Stimulated activated naive B cell treated with anti-CD40 and anti-IgM and Interleukin-4, amounts not matched to agents 10 μg/mL and 1 μg/mL and 100 μg/mL, for 72 hours (primary cell): ENCODE results near the gene TMEM255A.
"Not testable (repeated sequence)": the region's sequence is repeated elsewhere in the genome, so short reads cannot be mapped to it uniquely, and the experiment has no call there.

Experiments
- ATAC-seq, 2 donors: fragments of 150-1000 bp; cut with Tn5 transposase; replicated peaks; 2 replicates each; pipeline ENCODE4 v1.10.0; 2021; ENCODE audit warnings: moderate library complexity in 1 of 2
- DNase-seq: peaks from one replicate; pipeline ENCODE4 v3.0.0; 2021
- H3K27ac Mint-ChIP-seq: one replicate; pipeline ENCODE4 v1.8.0; 2022; ENCODE audit warnings: mild to moderate bottlenecking, mixed read lengths
- H3K27me3 Mint-ChIP-seq, 2 donors: one replicate each; pipeline ENCODE4 v1.8.0; 2022; ENCODE audit warnings: mixed read lengths in 2 of 2
- H3K36me3 Mint-ChIP-seq, 2 donors: one replicate each; pipeline ENCODE4 v1.8.0; 2022; ENCODE audit warnings: mixed read lengths in 2 of 2, mild to moderate bottlenecking in 1 of 2
- H3K4me1 Mint-ChIP-seq, 2 donors: one replicate each; pipeline ENCODE4 v1.8.0; 2022; ENCODE audit warnings: mixed read lengths in 2 of 2, mild to moderate bottlenecking in 1 of 2
- H3K4me3 Mint-ChIP-seq, 2 donors: one replicate each; pipeline ENCODE4 v1.8.0; 2022; ENCODE audit warnings: mild to moderate bottlenecking in 2 of 2, mixed read lengths in 2 of 2, moderate library complexity in 1 of 2
- H3K9me3 Mint-ChIP-seq, 2 donors: one replicate each; pipeline ENCODE4 v1.8.0; 2022; ENCODE audit warnings: mixed read lengths in 2 of 2, mild to moderate bottlenecking in 1 of 2

The TMEM255A gene

DNA sequence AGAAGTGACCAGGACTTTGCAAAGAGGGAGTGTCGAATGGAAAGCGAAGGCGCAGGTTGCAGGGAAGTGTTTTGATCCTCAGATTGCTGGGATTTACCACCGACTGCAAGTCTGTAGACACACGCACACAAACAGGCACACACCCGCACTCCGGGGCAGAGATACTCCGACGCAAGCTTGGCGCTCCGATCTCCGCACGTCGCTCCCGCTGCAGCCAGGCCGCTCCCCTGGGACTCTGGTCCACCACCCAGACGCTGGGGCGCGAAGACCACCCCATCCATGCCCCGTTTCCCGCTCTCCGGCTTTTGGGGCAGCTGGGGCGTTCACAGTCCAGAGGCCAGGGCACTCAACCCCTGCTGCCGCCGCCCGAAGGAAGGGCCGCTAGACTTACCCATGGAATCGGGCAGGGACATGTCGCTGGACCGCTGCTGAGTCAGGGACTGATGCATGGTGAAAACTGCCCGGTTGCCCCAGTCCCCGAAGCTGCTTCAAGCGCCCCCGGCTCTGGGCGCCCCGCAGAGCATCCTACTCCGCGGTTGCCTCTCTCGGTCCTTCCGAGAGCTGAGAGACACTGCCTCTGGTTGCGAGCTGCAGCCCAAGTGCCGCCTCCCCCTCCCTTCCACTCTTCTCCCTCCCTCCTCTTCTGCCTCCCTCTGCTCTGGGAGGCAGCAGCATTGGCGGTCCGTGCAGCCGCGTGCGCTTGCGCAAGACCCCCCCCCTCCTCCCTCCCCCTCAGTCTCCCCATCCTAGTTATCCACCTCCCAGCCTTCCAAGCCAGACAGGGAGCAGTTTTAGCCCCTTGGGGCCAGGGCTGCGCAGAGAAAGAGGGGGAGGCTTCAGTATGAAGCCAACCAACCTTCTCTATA is at the start of gene TMEM255A:
Gene TMEM255A, minus strand, starts transcription at position 601 of the 866 bp plus-strand sequence. Its CDS starts 152 bp downstream, at position 449.
- peaks cover 1 to 5% of the 10 kb centered on the region in 2 donors for H3K36me3 Mint-ChIP-seq
- H3K27ac Mint-ChIP-seq = no peak within 1 kb of the TSS
- peaks cover 3 to 28% of the 10 kb centered on the region in 2 donors for H3K4me1 Mint-ChIP-seq
- peaks cover 0 to 4% of the 10 kb centered on the region in 2 donors for H3K9me3 Mint-ChIP-seq
- ATAC-seq = no peak
- peaks cover 26 to 44% of the 10 kb centered on the region in 2 donors for H3K27me3 Mint-ChIP-seq
- peak within 1 kb of the TSS; percentile 83 for H3K4me3 Mint-ChIP-seq
- no peak for DNase-seq

DNA sequence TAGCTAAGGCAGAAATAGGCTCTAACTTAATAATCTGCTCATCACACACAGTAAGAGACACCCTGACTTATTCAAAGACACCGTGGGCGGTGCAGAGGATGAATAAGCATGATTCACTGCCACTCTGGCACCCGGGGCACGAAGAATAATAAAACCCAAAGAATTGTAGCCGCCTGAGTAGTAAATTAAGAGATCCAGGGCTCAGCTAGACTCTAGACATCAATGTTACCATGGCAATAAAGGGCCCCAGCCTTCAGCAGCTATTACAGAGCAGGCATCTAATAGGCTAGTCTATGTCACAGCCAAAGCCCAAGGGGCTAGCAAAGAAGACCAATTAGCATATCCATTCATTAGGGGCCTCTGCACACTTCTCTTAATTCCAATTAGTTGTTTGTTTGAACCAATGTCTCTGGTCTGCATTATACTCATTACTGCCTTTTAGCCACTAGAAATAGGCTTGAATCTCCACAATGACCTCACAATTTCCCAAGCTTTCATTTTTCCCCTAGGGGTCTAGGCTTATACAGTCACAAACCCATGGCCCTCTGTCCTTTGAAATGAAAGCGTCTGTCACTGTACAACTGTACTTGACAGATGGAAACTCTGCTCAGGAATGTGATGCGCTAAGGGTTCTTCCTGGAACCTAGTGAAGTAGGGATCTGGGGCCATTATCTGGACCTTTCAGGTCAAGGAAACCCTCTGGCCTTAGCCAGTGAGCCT is 47.6 kb upstream of the TMEM255A start:
- ATAC-seq (peak in 1 of 2 donors; percentile 14), DNase-seq (no peak)
- Mint-ChIP-seq H3K27ac (no peak overlapping the region), H3K27me3 (peaks cover 0 to 11% of the 10 kb centered on the region in 2 donors), H3K4me1 (peaks cover 2 to 6% of the 10 kb centered on the region in 2 donors), H3K36me3 (no peaks in the 10 kb centered on the region), H3K9me3 (no peaks in the 10 kb centered on the region), H3K4me3 (no peak overlapping the region)

DNA sequence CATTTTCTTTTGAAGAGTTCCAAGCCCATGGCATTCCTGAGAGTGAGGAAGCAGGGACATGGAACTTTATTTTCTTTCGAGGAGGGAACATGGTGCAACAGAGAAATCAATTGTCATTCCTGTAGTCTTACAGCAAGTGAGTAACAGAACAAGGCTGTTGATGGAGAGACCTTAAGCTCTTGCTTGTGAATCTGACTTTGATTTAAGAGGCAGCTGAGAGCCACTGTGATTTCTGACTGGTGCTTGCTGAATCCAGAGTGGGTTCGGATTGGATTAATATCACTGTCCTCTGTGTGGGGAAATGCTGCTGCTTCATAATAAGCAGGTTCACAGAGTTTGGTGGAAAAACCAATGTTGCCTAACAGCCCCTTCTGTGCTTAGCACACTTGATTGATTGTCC is 45.9 kb upstream of the TMEM255A start:
- H3K4me3 Mint-ChIP-seq = no peak overlapping the region
- ATAC-seq (no peak), DNase-seq (no peak)
- no peaks in the 10 kb centered on the region for H3K36me3 Mint-ChIP-seq
- H3K9me3 Mint-ChIP-seq = no peaks in the 10 kb centered on the region
- H3K4me1 Mint-ChIP-seq = peaks cover 0 to 6% of the 10 kb centered on the region in 2 donors
- no peak overlapping the region for H3K27ac Mint-ChIP-seq
- H3K27me3 Mint-ChIP-seq = peaks cover 0 to 11% of the 10 kb centered on the region in 2 donors

GRCh38 chrX:120356084-120356483 is 44.8 kb upstream of the TMEM255A start:
- Mint-ChIP-seq H3K27me3 (peaks cover 0 to 8% of the 10 kb centered on the region in 2 donors), H3K36me3 (no peaks in the 10 kb centered on the region), H3K4me1 (peaks cover 0 to 6% of the 10 kb centered on the region in 2 donors), H3K27ac (no peak overlapping the region), H3K4me3 (no peak overlapping the region), H3K9me3 (no peaks in the 10 kb centered on the region)
- DNase-seq (no peak), ATAC-seq (no peak)

DNA sequence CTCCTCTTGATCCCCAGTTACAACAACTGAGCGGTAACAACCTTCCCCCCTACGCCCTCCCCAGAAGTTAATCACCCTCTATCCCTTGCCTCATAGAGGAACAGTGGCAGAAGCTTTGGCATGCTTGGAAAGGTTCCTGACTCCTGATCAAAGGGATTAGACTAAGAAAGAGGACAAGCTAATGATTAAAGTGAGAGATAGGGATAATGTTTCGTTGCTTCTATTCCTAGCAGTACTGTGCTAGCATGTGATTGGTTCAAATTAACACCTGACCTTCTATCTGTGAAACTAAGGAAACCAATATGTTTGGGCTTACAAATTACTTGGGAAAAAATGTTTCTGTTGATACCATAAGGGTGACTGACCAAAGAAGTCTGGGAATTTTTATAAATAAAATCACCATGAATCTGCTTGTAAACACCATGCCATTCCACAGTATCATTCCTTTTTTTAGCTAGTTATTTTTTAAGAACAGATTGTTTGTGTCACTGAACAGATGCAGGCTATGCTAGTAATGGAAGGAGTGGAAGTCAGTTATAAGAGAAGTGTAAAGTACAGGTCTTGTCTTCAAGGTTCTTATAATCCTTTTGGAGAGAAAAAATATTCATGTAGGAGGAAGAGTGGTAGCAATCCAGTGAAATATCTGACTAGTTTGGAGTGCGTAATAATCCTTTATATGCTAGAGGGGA is 39.3 kb upstream of the TMEM255A start:
- peaks cover 0 to 3% of the 10 kb centered on the region in 2 donors for H3K9me3 Mint-ChIP-seq
- no peak overlapping the region for H3K4me3 Mint-ChIP-seq
- H3K4me1 Mint-ChIP-seq = no peaks in the 10 kb centered on the region

GRCh38 chrX:120344566-120344965 is 33.3 kb upstream of the TMEM255A start:
- H3K27me3 Mint-ChIP-seq = peaks cover 23% of the 10 kb centered on the region in 2 donors
- H3K4me3 Mint-ChIP-seq, DNase-seq: not testable (repeated sequence)

More for the DNA sequence above, 39.3 kb upstream of the TMEM255A start:
- Mint-ChIP-seq H3K27me3 (peaks cover 0 to 5% of the 10 kb centered on the region in 2 donors), H3K36me3 (no peaks in the 10 kb centered on the region), H3K27ac (no peak overlapping the region)
- ATAC-seq (no peak), DNase-seq (no peak)

GRCh38 chrX:120336899-120337298 is 25.6 kb upstream of the TMEM255A start:
- H3K4me3 Mint-ChIP-seq = no peak overlapping the region
- peaks cover 8 to 25% of the 10 kb centered on the region in 2 donors for H3K9me3 Mint-ChIP-seq
- peaks cover 0 to 4% of the 10 kb centered on the region in 2 donors for H3K36me3 Mint-ChIP-seq
- H3K4me1 Mint-ChIP-seq = no peaks in the 10 kb centered on the region
- DNase-seq = no peak
- H3K27me3 Mint-ChIP-seq = peaks cover 6% of the 10 kb centered on the region in 2 donors
- no peak for ATAC-seq
- H3K27ac Mint-ChIP-seq = no peak overlapping the region

More at GRCh38 chrX:120344566-120344965, 33.3 kb upstream of the TMEM255A start:
- not testable (repeated sequence) for H3K36me3 Mint-ChIP-seq, H3K27ac Mint-ChIP-seq, H3K4me1 Mint-ChIP-seq, H3K9me3 Mint-ChIP-seq, ATAC-seq

DNA sequence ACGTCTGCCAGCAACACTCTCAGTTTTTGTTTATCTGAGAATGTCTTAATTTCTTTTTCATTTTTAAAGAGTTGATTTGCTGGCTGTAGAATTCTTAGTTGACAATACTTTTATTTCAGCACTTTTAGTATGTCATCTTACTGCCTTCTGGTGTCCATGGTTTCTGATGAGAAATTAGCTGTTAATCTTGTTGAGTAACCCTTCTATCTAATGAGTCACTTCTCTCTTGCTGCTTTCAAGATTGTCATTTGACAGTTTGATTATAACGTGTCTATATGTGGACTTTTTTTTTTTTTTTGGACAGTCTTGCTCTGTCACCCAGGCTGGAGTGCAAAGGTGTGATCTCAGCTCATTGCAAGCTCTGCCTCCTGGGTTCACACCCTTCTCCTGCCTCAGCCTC is 24.0 kb upstream of the TMEM255A start:
- H3K4me1 Mint-ChIP-seq = no peaks in the 10 kb centered on the region
- no peak overlapping the region for H3K27ac Mint-ChIP-seq
- peaks cover 5 to 25% of the 10 kb centered on the region in 2 donors for H3K9me3 Mint-ChIP-seq
- H3K27me3 Mint-ChIP-seq = peaks cover 0 to 4% of the 10 kb centered on the region in 2 donors
- ATAC-seq (no peak), DNase-seq (no peak)
- no peak overlapping the region for H3K4me3 Mint-ChIP-seq
- H3K36me3 Mint-ChIP-seq = peaks cover 0 to 4% of the 10 kb centered on the region in 2 donors

DNA sequence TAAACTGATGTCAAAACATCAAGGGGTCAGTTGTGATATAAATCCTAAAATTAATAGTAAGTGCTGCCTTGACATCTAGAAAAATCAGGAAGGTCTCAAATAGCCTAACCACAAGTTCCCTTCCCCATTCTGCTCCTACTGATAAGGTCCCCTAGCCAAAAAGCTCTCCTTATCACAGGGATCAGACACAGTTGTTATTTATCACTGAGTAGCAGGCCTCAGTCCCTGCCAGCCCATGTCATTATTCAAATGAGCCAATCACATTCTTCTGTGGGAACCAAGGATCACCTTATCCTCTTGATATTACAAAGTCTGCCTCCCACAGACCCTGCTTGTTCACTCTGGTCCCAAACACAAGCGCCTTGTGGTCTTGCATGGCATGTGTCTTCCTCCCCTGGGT is 23.3 kb upstream of the TMEM255A start:
- peaks cover 0 to 11% of the 10 kb centered on the region in 2 donors for H3K27me3 Mint-ChIP-seq
- H3K27ac Mint-ChIP-seq = no peak overlapping the region
- DNase-seq = no peak
- ATAC-seq = no peak
- peaks cover 0 to 4% of the 10 kb centered on the region in 2 donors for H3K36me3 Mint-ChIP-seq
- H3K4me1 Mint-ChIP-seq = no peaks in the 10 kb centered on the region
- peaks cover 5 to 23% of the 10 kb centered on the region in 2 donors for H3K9me3 Mint-ChIP-seq
- H3K4me3 Mint-ChIP-seq = no peak overlapping the region

- DNase-seq = no peak
- H3K4me3 Mint-ChIP-seq = no peak overlapping the region
- H3K27ac Mint-ChIP-seq = no peak overlapping the region
- H3K9me3 Mint-ChIP-seq = peaks cover 5 to 19% of the 10 kb centered on the region in 2 donors
- no peaks in the 10 kb centered on the region for H3K4me1 Mint-ChIP-seq
- no peak for ATAC-seq
- peaks cover 0 to 13% of the 10 kb centered on the region in 2 donors for H3K27me3 Mint-ChIP-seq
- H3K36me3 Mint-ChIP-seq = peaks cover 0 to 4% of the 10 kb centered on the region in 2 donors
Observed at GRCh38 chrX:120334151-120334550, 22.9 kb upstream of the TMEM255A start.

DNA sequence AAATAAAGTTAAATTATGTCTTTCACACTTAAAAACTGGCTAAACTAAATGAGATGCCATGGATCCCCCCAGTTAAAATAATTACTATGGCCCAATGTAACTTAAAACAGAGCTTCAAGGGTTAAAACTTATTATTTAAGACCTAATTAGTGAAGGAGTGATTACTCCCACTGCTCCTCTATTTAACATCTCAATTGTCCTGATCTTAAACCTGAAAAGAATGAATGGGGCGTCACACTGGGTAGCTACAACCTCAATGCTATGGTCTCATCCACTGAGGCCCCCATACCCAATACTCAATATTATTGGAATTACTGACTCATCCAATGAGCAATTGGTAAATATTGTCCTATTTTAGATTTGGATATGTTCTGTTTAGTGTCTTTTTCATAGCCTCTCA is 21.1 kb upstream of the TMEM255A start:
- peaks cover 0 to 4% of the 10 kb centered on the region in 2 donors for H3K36me3 Mint-ChIP-seq
- ATAC-seq (no peak), DNase-seq (no peak)
- H3K27me3 Mint-ChIP-seq = peaks cover under 1 to 13% of the 10 kb centered on the region in 2 donors
- peaks cover 4 to 10% of the 10 kb centered on the region in 2 donors for H3K9me3 Mint-ChIP-seq
- H3K4me3 Mint-ChIP-seq = no peak overlapping the region
- H3K27ac Mint-ChIP-seq = no peak overlapping the region
- no peaks in the 10 kb centered on the region for H3K4me1 Mint-ChIP-seq

- DNase-seq = no peak
- peaks cover 2 to 8% of the 10 kb centered on the region in 2 donors for H3K9me3 Mint-ChIP-seq
- no peaks in the 10 kb centered on the region for H3K4me1 Mint-ChIP-seq
- H3K36me3 Mint-ChIP-seq = peaks cover 0 to 4% of the 10 kb centered on the region in 2 donors
- no peak for ATAC-seq
- H3K27ac Mint-ChIP-seq = no peak overlapping the region
- H3K27me3 Mint-ChIP-seq = peaks cover 7 to 13% of the 10 kb centered on the region in 2 donors
- no peak overlapping the region for H3K4me3 Mint-ChIP-seq
Observed at GRCh38 chrX:120331116-120331515, 19.9 kb upstream of the TMEM255A start.

DNA sequence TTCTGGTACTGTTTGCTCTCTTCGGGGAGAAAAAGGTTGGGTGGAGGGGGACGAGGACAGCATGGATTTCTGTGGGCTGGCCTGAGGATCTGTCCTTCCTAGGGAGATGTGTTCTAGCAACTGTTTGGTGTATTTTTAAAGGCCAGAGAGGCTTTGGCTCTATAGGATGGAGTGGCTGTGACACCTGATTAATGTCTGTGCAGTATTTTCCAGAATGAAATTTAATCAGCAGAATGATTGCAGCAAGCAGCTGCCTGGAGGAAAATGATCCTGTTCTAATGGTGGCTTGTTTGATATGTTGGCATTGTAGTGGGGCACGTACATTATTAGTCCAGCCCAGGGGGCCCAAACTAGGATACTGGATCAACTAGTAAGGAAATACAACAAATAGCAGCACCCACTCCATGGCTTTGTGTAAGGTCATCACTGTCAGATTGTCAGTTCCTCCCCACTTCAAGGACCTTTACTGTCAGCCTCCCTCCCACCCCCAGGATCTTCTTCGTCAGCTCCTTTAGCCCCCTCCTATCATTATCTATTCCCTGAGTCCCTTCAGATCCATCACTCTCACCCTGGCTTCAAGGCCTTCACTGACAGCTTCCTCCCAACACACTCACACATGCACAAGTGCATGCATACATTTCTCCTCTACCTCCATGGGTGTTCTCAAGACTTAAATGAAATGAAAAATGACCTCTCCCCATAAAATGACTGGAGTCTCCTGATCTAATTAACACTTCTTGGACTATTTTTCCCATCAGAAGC is 10.4 kb upstream of the TMEM255A start:
- Mint-ChIP-seq H3K4me3 (no peak overlapping the region), H3K27me3 (peaks cover 0 to 11% of the 10 kb centered on the region in 2 donors), H3K4me1 (peaks cover 3 to 6% of the 10 kb centered on the region in 2 donors), H3K36me3 (no peaks in the 10 kb centered on the region), H3K27ac (no peak overlapping the region), H3K9me3 (no peaks in the 10 kb centered on the region)
- DNase-seq (no peak), ATAC-seq (no peak)
